C4-2B (cell line): ENCODE data around the gene RRP1B.
"Not testable (repeated sequence)": the region's sequence is repeated elsewhere in the genome, so short reads cannot be mapped to it uniquely, and the experiment has no call there.

Experiments used
- H3K27ac ChIP-seq: fragments of 450-650 bp; 2 replicates; pipeline ENCODE4 v1.5.1; 2017
- CTCF ChIP-seq: fragments of 450-650 bp; conservative IDR thresholded peaks from 2 replicates; pipeline ENCODE4 v1.5.1; 2017; ENCODE audit warnings: mild to moderate bottlenecking
- ZFX ChIP-seq: fragments of 450-650 bp; IDR thresholded peaks from 2 replicates; pipeline ENCODE4 v1.6.1; 2017

RRP1B gene

DNA sequence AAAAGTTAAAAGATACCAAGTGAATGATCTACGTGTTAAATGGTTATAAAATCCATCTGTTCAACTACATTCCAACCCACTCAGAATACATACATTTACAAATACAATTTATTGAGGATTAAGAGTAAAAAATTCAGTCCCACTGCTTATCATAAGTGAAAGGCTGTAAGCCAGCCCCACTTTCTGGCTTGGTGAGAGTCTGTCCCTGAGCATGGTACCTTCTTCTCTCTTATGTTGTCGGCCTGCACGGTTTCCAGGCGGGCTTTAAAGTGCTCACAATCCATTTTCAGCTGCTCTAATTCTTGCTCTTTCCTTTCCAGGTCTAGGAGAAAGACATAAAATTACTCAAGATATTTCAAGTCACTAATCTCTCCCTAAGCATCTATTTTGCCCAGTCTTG is 15.3 kb upstream of the RRP1B start:
- no peak overlapping the region for H3K27ac ChIP-seq
- TF ChIP-seq ZFX, result no peak
- no peak for TF ChIP-seq CTCF

DNA sequence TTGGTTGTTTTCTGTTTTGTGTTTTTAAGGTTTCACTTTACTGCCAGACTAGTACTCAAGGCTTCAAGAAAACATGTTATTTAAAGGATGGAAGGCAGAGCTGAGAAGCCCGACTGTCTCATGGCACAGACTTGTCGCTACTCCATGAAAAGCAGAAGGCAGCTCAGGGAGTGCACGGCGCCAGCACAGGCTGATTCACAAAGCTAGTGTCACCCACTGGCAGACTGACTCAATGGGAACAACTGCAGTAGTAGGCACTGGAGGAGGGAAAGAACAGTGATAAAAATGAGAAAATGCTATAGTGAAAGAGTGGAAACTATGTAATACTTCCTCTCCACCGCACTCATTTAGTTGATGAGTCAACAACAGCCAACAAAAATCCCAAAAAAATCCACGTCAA is 14.8 kb upstream of the RRP1B start:
- no peak for TF ChIP-seq CTCF
- TF ChIP-seq ZFX, result no peak
- no peak overlapping the region for H3K27ac ChIP-seq

GRCh38 chr21:43645136-43645891 is 14.0 kb upstream of the RRP1B start:
- H3K27ac ChIP-seq, result no peak overlapping the region
- TF ChIP-seq ZFX (no peak), CTCF (no peak)

DNA sequence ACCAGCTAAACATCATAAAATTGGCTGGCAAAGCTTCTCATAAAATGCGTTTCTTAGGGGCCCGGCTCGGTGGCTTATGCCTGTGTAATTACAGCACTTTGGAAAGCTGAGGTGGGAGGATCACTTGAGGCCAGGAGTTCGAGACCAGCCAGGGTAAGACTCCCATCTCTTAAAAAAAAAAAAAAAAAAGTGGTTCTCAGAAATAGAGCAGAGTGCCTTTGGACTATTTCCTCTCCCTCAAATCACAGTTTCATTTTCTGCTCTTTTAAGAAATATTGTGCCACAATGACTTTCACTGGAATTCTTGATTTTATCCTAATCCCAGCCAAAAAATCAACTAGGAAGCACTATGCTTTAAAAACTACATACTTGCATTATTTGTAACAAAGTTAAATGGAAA is 13.4 kb upstream of the RRP1B start:
- H3K27ac ChIP-seq, result no peak overlapping the region
- TF ChIP-seq ZFX, result no peak
- TF ChIP-seq CTCF, result no peak

DNA sequence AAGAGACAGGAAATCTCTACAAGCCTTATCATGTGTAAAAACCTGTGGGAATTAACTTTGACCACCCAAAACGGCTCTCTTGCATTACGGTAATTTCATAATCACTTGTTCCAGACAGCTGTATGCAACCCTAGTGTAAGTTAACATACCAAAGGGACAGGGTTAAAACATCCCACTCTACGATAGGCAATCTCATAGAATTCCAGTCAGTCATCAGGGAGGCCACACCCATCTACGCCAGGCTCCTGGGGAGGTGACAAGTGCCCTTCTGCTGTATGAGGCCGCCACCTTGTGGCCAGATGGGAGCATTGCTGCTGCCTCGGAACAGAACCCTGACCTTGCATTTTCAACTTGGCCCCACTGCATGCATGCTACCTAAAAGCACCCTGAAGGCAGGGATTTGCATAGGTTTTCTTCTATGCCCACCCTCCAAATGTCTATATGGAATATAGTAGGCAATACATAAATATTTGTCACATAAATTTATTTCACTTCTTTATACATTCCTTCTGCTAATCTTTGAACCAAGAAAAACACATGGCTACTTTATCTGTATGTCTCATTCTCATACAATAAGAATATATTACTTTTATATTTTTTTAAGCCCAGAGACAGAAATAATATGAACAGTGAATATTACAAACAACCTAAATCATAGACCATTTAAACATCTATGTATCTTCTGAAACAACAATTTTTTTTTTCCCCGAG is 12.7 kb upstream of the RRP1B start:
- no peak overlapping the region for H3K27ac ChIP-seq
- peak; percentile 95 for TF ChIP-seq CTCF
- no peak for TF ChIP-seq ZFX

DNA sequence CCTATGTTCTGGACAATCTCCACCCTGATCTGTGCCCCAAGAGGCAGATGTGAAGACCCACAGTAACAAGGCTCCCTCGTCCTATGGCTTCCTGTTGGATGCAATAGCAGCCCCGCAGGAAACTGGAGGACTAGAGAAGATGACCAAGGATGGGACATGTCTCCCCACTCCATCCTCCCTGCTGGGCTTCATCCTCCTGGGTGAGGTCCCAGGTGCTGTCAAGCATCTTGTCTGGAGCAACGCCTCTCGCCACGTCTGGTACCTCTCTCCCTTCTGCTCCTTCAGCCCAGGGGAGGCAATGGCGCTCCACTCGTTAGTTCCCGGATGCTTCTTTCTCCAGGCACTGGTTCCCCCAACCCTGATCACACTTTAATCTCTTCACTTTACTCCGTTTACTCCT is 11.2 kb upstream of the RRP1B start:
- TF ChIP-seq CTCF, result no peak
- TF ChIP-seq ZFX, result no peak
- H3K27ac ChIP-seq, result no peak overlapping the region

GRCh38 chr21:43651926-43652325 is 7.4 kb upstream of the RRP1B start:
- H3K27ac ChIP-seq, result not testable (repeated sequence)
